Panc1 (cell line): ENCODE results near the gene TRAF5.

Experiments used
- CTCF ChIP-seq: fragments of 450-650 bp; IDR thresholded peaks from 2 replicates; pipeline ENCODE4 v1.5.1; 2017; ENCODE audit warnings: mild to moderate bottlenecking
- POLR2AphosphoS5 ChIP-seq: IDR thresholded peaks from 2 replicates; pipeline ENCODE4 v1.6.1; 2012; ENCODE audit warnings: mild to moderate bottlenecking, low read depth, low read length, moderate library complexity
- TF ChIP-seq, protein P1 (sequence below), 2 experiments: IDR thresholded peaks; 2 replicates each; pipeline ENCODE4 v1.6.1; 2011 to 2012; ENCODE audit warnings: low read depth in 2 of 2, control low read depth in 1 of 2, low read length in 1 of 2, mild to moderate bottlenecking in 1 of 2, moderate library complexity in 1 of 2; ENCODE audit not compliant: insufficient read depth in 1 of 2

- TF ChIP-seq CTCF (no peak), POLR2AphosphoS5 (no peak)
- TF ChIP-seq, protein P1, sequence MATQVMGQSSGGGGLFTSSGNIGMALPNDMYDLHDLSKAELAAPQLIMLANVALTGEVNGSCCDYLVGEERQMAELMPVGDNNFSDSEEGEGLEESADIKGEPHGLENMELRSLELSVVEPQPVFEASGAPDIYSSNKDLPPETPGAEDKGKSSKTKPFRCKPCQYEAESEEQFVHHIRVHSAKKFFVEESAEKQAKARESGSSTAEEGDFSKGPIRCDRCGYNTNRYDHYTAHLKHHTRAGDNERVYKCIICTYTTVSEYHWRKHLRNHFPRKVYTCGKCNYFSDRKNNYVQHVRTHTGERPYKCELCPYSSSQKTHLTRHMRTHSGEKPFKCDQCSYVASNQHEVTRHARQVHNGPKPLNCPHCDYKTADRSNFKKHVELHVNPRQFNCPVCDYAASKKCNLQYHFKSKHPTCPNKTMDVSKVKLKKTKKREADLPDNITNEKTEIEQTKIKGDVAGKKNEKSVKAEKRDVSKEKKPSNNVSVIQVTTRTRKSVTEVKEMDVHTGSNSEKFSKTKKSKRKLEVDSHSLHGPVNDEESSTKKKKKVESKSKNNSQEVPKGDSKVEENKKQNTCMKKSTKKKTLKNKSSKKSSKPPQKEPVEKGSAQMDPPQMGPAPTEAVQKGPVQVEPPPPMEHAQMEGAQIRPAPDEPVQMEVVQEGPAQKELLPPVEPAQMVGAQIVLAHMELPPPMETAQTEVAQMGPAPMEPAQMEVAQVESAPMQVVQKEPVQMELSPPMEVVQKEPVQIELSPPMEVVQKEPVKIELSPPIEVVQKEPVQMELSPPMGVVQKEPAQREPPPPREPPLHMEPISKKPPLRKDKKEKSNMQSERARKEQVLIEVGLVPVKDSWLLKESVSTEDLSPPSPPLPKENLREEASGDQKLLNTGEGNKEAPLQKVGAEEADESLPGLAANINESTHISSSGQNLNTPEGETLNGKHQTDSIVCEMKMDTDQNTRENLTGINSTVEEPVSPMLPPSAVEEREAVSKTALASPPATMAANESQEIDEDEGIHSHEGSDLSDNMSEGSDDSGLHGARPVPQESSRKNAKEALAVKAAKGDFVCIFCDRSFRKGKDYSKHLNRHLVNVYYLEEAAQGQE (IDR thresholded peaks at IDR 0.05; ENCODE audit: insufficient read depth in 1 of 2, low read depth in 2 of 2, low read length in 1 of 2) = no peak
Observed at GRCh38 chr1:211381481-211382181, 55.0 kb downstream of the TRAF5 start.
